Upper lobe of left lung (tissue), 6 donors: ENCODE data around the gene AK1. TPM values are rescaled to one million over a fixed set of nuclear protein-coding genes. Genes with fewer than 3 reads are reported as not detected.

Experiments used
- ATAC-seq, 2 donors: fragments of 200-7000 bp; cut with Tn5 transposase; one replicate each; pipeline ENCODE4 v1.9.1; 2022; ENCODE audit warnings: mild to moderate bottlenecking in 2 of 2, moderate library complexity in 2 of 2; ENCODE audit not compliant: low FRiP score in 2 of 2
- DNase-seq, 2 donors: peaks; one replicate each; pipeline ENCODE4 v3.0.0-alpha.2; 2019 to 2020
- H3K27ac ChIP-seq, 4 donors: fragments of 200-600 bp; sonication (generic); one replicate each; pipeline ENCODE4 v1.5.1; 2016 to 2019
- H3K27me3 ChIP-seq, 4 donors: fragments of 200-600 bp; sonication (generic); one replicate each; pipeline ENCODE4 v1.5.1; 2017 to 2019
- H3K36me3 ChIP-seq, 4 donors: fragments of 200-600 bp; sonication (generic); one replicate each; pipeline ENCODE4 v1.5.1; 2016 to 2019
- H3K4me1 ChIP-seq, 4 donors: fragments of 200-600 bp; sonication (generic); one replicate each; pipeline ENCODE4 v1.5.1; 2018 to 2019
- H3K4me3 ChIP-seq, 4 donors: fragments of 200-600 bp; sonication (generic); one replicate each; pipeline ENCODE4 v1.5.1; 2017 to 2019; ENCODE audit warnings: mild to moderate bottlenecking in 2 of 4, moderate library complexity in 1 of 4
- H3K9me3 ChIP-seq, 4 donors: fragments of 200-600 bp; sonication (generic); one replicate each; pipeline ENCODE4 v1.5.1; 2018 to 2019
- EP300 ChIP-seq, 4 donors: sonication (generic); formaldehyde crosslinking; IDR thresholded peaks; one replicate each; pipeline ENCODE4 v1.5.1; 2017; ENCODE audit warnings: antibody characterized with exemption in 4 of 4, control low read depth in 2 of 4
- POLR2A ChIP-seq, 4 donors: fragments of 450-650 bp; IDR thresholded peaks; one replicate each; pipeline ENCODE4 v1.5.1; 2016 to 2017; ENCODE audit warnings: antibody characterized with exemption in 4 of 4, mild to moderate bottlenecking in 2 of 4
- POLR2AphosphoS5 ChIP-seq, 2 donors: sonication (generic); formaldehyde crosslinking; IDR thresholded peaks; one replicate each; pipeline ENCODE4 v1.5.1; 2017; ENCODE audit warnings: antibody characterized with exemption in 2 of 2
- WGBS, 2 donors: methylation state at CpG; one replicate each; pipeline ENCODE4 v1.1.5; 2017 to 2018; 5-methylcytosine and 5-hydroxymethylcytosine counted together
- total RNA-seq, 6 donors: library from RNA; depleted of rRNA in 4 of 6; stranded (reverse); fragments of >200 nt in 4 of 6; gene quantifications; one replicate each; pipeline versions ENCODE4 v1.1.0 to v1.2.1, GENCODE V29; 2016 to 2021
- TF ChIP-seq, protein P1 (sequence below), 6 experiments: fragments of 450-650 bp in 4 of 6; fragments of 200-600 bp in 2 of 6; sonication (generic) in 2 of 6; IDR thresholded peaks; one replicate each; pipeline ENCODE4 v1.5.1; 2016 to 2019; ENCODE audit warnings: antibody characterized with exemption in 6 of 6
- donor health status: DM: no; HTN: no; CAD: no; lungs with moderate emphysema.
- donor health status: DM: no; HTN: yes; CAD: no; lungs with severe emphysema.

AK1 gene
- total RNA-seq, 6 donors from 2014 or later: 106 to 239 (median 161) TPM

DNA sequence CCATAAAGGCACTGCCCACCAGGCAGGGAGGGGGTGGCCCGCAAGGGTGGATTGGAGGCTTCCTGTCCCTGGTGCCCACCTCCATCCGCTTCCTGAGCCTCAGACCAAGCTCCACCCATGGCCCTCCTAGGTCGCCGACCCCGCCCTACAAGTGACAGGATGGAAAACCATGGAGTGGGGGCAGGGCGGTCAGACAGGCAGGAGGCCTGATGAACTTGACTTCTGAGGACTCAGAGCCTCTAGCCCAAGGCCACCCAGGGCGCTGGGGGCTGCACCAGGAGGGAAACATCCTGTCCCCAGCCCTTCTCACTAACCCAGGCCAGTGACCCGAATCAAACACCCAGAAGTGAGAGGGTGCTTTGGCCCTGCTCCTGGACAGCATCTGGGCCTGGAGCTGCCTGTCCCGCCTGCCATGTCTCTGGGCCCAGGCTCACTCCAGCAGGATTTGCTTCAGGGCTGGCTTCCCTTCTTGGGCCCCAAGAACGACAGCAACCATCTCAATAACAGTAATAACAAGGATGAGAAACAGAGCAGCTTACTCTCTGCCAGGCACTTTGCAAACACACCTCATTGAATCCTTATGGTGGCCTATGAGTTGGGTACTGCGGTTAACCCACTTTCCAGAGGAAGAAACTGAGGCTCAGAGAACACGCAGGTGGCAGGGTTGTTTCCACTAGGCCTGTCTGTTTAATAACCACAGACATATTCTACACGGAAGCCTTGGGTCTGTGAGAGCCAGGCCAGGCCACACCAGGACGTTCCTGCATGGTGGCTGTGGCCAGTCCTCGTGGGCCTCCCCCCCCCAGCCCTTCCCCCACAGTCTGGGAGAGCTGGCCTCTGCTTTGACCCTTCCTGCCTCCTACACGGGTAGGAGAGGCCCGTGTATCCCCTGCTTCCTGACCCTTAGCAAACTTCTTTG lies 26.3 kb upstream of the AK1 start:
- Histone ChIP-seq H3K36me3 (peaks cover 0 to 11% (median 6%) of the 10 kb centered on the region in 4 donors), H3K27ac (peak overlapping the region; percentile 86 to 94 (median 88)), H3K27me3 (no peaks in the 10 kb centered on the region), H3K9me3 (no peaks in the 10 kb centered on the region), H3K4me1 (peaks cover 74 to 81% (median 79%) of the 10 kb centered on the region in 4 donors), H3K4me3 (peak overlapping the region in 2 of 4 donors; percentile 30 to 31)
- DNase-seq (peak; percentile 74 to 91), ATAC-seq (peak in 1 of 2 donors; percentile 64)
- peak; percentile 79 to 84 for TF ChIP-seq POLR2AphosphoS5 (IDR thresholded peaks at IDR 0.05)
- peak in 2 of 4 donors; percentile 44 to 64 for TF ChIP-seq EP300 (IDR thresholded peaks at IDR 0.05)
- TF ChIP-seq, protein P1, sequence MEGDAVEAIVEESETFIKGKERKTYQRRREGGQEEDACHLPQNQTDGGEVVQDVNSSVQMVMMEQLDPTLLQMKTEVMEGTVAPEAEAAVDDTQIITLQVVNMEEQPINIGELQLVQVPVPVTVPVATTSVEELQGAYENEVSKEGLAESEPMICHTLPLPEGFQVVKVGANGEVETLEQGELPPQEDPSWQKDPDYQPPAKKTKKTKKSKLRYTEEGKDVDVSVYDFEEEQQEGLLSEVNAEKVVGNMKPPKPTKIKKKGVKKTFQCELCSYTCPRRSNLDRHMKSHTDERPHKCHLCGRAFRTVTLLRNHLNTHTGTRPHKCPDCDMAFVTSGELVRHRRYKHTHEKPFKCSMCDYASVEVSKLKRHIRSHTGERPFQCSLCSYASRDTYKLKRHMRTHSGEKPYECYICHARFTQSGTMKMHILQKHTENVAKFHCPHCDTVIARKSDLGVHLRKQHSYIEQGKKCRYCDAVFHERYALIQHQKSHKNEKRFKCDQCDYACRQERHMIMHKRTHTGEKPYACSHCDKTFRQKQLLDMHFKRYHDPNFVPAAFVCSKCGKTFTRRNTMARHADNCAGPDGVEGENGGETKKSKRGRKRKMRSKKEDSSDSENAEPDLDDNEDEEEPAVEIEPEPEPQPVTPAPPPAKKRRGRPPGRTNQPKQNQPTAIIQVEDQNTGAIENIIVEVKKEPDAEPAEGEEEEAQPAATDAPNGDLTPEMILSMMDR (IDR thresholded peaks at IDR 0.05): no peak
- TF ChIP-seq POLR2A (IDR thresholded peaks at IDR 0.05): peak in 1 of 4 donors; percentile 71
- WGBS, 2 donors: 22 to 28% methylated on average over 3 to 17 of the region's 17 CpGs

GRCh38 chr9:127899128-127899943 lies 21.9 kb upstream of the AK1 start, which contains the start of gene ST6GALNAC6:
Gene ST6GALNAC6, minus strand, starts transcription at chr9:127899603. Its CDS starts 1,622 bp downstream, at chr9:127897981.
- TF ChIP-seq POLR2AphosphoS5 (IDR thresholded peaks at IDR 0.05) (peak in 1 of 2 donors; percentile 43), EP300 (IDR thresholded peaks at IDR 0.05) (no peak), POLR2A (IDR thresholded peaks at IDR 0.05) (peak in 2 of 4 donors; percentile 48 to 59)
- TF ChIP-seq, protein P1 (IDR thresholded peaks at IDR 0.05): peak in 2 of 6 experiments; percentile 10 to 13
- H3K36me3 ChIP-seq: peaks cover 14 to 24% (median 21%) of the 10 kb centered on the region in 4 donors
- peak within 1 kb of the TSS; percentile 90 to 98 (median 94) for H3K4me3 ChIP-seq
- DNase-seq (peak; percentile 81 to 97), ATAC-seq (peak; percentile 79 to 90)
- no peaks in the 10 kb centered on the region for H3K9me3 ChIP-seq
- no peaks in the 10 kb centered on the region for H3K27me3 ChIP-seq
- peak within 1 kb of the TSS; percentile 92 to 98 (median 95) for H3K27ac ChIP-seq
- peaks cover 70 to 77% (median 72%) of the 10 kb centered on the region in 4 donors for H3K4me1 ChIP-seq
- 1 to 9% methylated on average over 4 to 14 of the region's 89 CpGs for WGBS, 2 donors

DNA sequence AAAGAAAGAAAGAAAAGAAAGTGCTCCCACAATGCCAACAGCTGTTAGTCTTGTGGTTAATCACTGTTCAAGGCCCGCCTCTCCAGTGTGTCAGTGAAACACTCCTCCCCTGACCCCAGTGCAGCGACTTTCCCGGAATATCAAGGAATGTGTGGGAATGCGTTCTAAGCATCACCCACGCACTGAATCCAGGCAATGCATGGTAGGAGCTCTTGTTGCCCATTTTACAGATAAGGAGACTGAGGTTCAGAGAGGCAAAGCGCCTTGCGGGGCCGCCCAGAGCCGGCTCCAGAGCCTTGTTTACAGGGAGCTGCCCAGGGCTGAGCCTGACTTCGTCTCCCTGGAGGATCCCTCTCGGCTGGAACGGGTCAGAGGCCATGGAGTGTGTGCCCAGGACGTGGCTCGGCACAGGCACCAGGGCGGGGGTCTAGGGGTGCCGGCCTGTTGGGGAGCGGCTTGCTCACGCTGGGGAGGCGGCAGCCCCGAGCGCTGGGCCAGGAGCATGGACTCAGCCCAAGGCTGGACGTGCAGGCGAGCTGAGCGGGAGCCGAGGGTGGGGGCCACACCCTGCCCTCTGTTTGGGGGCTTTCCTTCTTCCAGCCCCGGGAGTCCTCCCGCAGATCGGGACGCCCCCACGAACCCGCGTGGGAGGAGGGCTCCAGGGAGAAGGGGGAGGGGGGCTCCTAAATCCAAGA lies 21.1 kb upstream of the AK1 start:
- Histone ChIP-seq H3K4me3 (peak overlapping the region; percentile 90 to 98 (median 94)), H3K27me3 (no peaks in the 10 kb centered on the region), H3K9me3 (peaks cover 0 to 3% (median 0%) of the 10 kb centered on the region in 4 donors), H3K4me1 (peaks cover 62 to 70% (median 65%) of the 10 kb centered on the region in 4 donors), H3K36me3 (peaks cover 21 to 32% (median 28%) of the 10 kb centered on the region in 4 donors), H3K27ac (peak overlapping the region; percentile 92 to 98 (median 95))
- WGBS, 2 donors: 14 to 29% methylated on average over 5 to 30 of the region's 32 CpGs
- peak; percentile 8 to 79 for ATAC-seq
- peak; percentile 58 to 83 for TF ChIP-seq POLR2AphosphoS5 (IDR thresholded peaks at IDR 0.05)
- peak in 2 of 4 donors; percentile 17 to 62 for TF ChIP-seq EP300 (IDR thresholded peaks at IDR 0.05)
- TF ChIP-seq, protein P1 (IDR thresholded peaks at IDR 0.05): no peak
- peak in 2 of 4 donors; percentile 15 to 26 for TF ChIP-seq POLR2A (IDR thresholded peaks at IDR 0.05)
- DNase-seq: peak in 1 of 2 donors; percentile 89

DNA sequence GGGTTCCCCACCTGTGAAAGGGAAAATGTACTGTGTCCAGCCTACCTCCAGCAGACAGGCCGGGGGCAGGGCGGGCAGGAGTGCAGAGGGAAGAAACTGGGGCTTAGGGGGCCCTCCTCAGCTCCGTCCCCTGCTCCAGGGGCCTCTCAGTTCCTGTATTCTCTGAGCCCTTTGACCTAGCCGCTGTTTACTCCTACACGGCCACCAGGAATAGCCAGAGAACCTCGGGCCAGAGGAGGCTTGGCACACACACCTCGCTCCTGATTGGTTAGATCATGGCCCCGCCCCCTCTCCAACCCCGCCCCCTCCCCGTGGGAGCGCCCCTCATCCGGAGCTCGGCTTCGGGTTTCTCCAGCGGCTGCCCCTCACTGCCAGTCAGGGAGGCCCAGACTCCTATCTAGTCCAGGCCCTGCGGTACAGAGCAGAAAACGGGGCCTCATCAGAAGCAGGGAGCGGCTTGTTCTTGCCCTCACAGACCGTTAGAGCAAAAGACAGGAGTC lies 19.8 kb upstream of the AK1 start:
- 21 to 54% methylated on average over 2 to 14 of the region's 19 CpGs for WGBS, 2 donors
- Histone ChIP-seq H3K27ac (peak overlapping the region; percentile 92 to 98 (median 95)), H3K36me3 (peaks cover 26 to 45% (median 40%) of the 10 kb centered on the region in 4 donors), H3K4me1 (peaks cover 49 to 56% (median 52%) of the 10 kb centered on the region in 4 donors), H3K27me3 (no peaks in the 10 kb centered on the region), H3K4me3 (peak overlapping the region; percentile 4 to 98 (median 49)), H3K9me3 (peaks cover 0 to 12% (median 4%) of the 10 kb centered on the region in 4 donors)
- ATAC-seq: peak; percentile 82 to 87
- peak; percentile 79 to 88 for DNase-seq
- peak in 1 of 4 donors; percentile 27 for TF ChIP-seq POLR2A (IDR thresholded peaks at IDR 0.05)
- no peak for TF ChIP-seq EP300 (IDR thresholded peaks at IDR 0.05)
